GM12878 (cell line): ENCODE results near the gene MAPKBP1. TPM values are rescaled to one million over a fixed set of nuclear protein-coding genes. Genes with fewer than 3 reads are reported as not detected.
A peak's percentile ranks its signal among the peaks of the same experiment; 100 is the strongest.

Source experiments
- ATAC-seq: fragments of 200-7000 bp; cut with Tn5 transposase; 3 replicates; pipeline ENCODE4 v1.9.1; 2020; ENCODE audit warnings: mild to moderate bottlenecking, moderate library complexity
- BruUV-seq: library from RNA; stranded (reverse); fragments of 400-500 nt; replicated peaks from 2 replicates; lab custom pipeline; 2021; lab: Mats Ljungman, UMichigan
- CTCF ChIA-PET: fragments of 300-600 bp; sonication (Branson Sonifier 250); formaldehyde crosslinking; extraction: SDS; loops from one replicate; lab custom pipeline; 2021; ENCODE audit warnings: inconsistent platforms; lab: Yijun Ruan, JAX
- POLR2A ChIA-PET: fragments of 350-600 bp; formaldehyde crosslinking; extraction: SDS; loops from one replicate; lab custom pipeline; 2021; ENCODE audit warnings: inconsistent platforms; lab: Charles Lee
- RAD21 ChIA-PET: fragments of 300-600 bp; sonication (Branson Sonifier 250); formaldehyde crosslinking; loops from one replicate; lab custom pipeline; 2023; ENCODE audit warnings: antibody characterized with exemption; ENCODE audit not compliant: unreplicated experiment; lab: Charles Lee
- SMC1A ChIA-PET: fragments of 300-600 bp; sonication (Branson Sonifier 250); formaldehyde crosslinking; loops from one replicate; lab custom pipeline; 2023; ENCODE audit not compliant: unreplicated experiment, uncharacterized antibody; lab: Charles Lee
- DNase-seq: peaks from one replicate; pipeline ENCODE4 v3.0.0-alpha.2; 2011; ENCODE audit warnings: low read depth, low spot score
- FAIRE-seq: peaks from 3 replicates; lab custom pipeline; 2011; peaks lifted over from hg19 to GRCh38; lab: Jason Lieb, UNC
- H2AFZ ChIP-seq: 2 replicates; pipeline ENCODE4 v1.6.0; 2011; ENCODE audit warnings: low read depth, low read length, control low read depth; ENCODE audit not compliant: control insufficient read depth
- H3K27ac ChIP-seq: 2 replicates; pipeline ENCODE4 v1.5.1; 2011; ENCODE audit warnings: control low read depth; ENCODE audit not compliant: control insufficient read depth, insufficient read depth
- H3K27me3 ChIP-seq, 2 experiments: replicated peaks in 1 of 2; 2 replicates each; pipeline versions ENCODE4 v1.6.0 to v1.6.1; 2011; ENCODE audit warnings: low read length in 1 of 2; ENCODE audit not compliant: control insufficient read depth in 2 of 2, insufficient read depth in 2 of 2
- H3K36me3 ChIP-seq, 2 experiments: 2 replicates each; pipeline ENCODE4 v1.5.1; 2011; ENCODE audit warnings: low read length in 1 of 2; ENCODE audit not compliant: control insufficient read depth in 2 of 2, insufficient read depth in 2 of 2
- H3K4me1 ChIP-seq: 2 replicates; pipeline ENCODE4 v1.6.1; 2011; ENCODE audit warnings: mild to moderate bottlenecking, low read length, moderate library complexity, mixed read lengths; ENCODE audit not compliant: control insufficient read depth, insufficient read depth
- H3K4me2 ChIP-seq: 2 replicates; pipeline ENCODE4 v1.6.0; 2011; ENCODE audit warnings: control low read depth; ENCODE audit not compliant: control insufficient read depth, insufficient read depth
- H3K4me3 ChIP-seq: fragments of 200-600 bp; sonication (generic); 2 replicates; pipeline ENCODE4 v1.5.1; 2016
- H3K79me2 ChIP-seq: 2 replicates; pipeline ENCODE4 v1.6.0; 2011; ENCODE audit warnings: low read length; ENCODE audit not compliant: control insufficient read depth, insufficient read depth
- H3K9ac ChIP-seq: 2 replicates; pipeline ENCODE4 v1.8.0; 2011; ENCODE audit warnings: low read length, control low read depth, mixed read lengths; ENCODE audit not compliant: control insufficient read depth, insufficient read depth
- H3K9me3 ChIP-seq: replicated peaks from 3 replicates; pipeline ENCODE4 v1.5.1; 2011; ENCODE audit warnings: mild to moderate bottlenecking, low read length; ENCODE audit not compliant: control insufficient read depth, insufficient read depth
- H4K20me1 ChIP-seq: 2 replicates; pipeline ENCODE4 v1.6.0; 2011; ENCODE audit not compliant: control insufficient read depth, insufficient read depth
- BCL11A ChIP-seq: IDR thresholded peaks from 2 replicates; pipeline ENCODE4 v1.6.1; 2011; ENCODE audit warnings: low read depth, low read length
- BHLHE40 ChIP-seq, 2 experiments: fragments of 450-650 bp in 1 of 2; IDR thresholded peaks; 2 replicates each; pipeline ENCODE4 v1.6.1; 2011 to 2017; ENCODE audit warnings: low read depth in 2 of 2, borderline replicate concordance in 1 of 2, improper control_type of control experiment in 1 of 2, low read length in 1 of 2, mild to moderate bottlenecking in 1 of 2
- CHD2 ChIP-seq: IDR thresholded peaks from 2 replicates; pipeline ENCODE4 v1.6.1; 2011; ENCODE audit warnings: low read depth, low read length, improper control_type of control experiment, borderline replicate concordance
- GABPA ChIP-seq: IDR thresholded peaks from 2 replicates; pipeline ENCODE4 v1.6.1; 2014; ENCODE audit warnings: antibody characterized with exemption, low read depth, mild to moderate bottlenecking, inconsistent platforms
- GATAD2B ChIP-seq: fragments of 450-650 bp; conservative IDR thresholded peaks from 2 replicates; pipeline ENCODE4 v1.6.1; 2017; ENCODE audit warnings: low read depth, mild to moderate bottlenecking, moderate library complexity
- MTA3 ChIP-seq: IDR thresholded peaks from 2 replicates; pipeline ENCODE4 v1.6.1; 2012; ENCODE audit warnings: low read length, inconsistent platforms, borderline replicate concordance
- RAD51 ChIP-seq: fragments of 450-650 bp; IDR thresholded peaks from 2 replicates; pipeline ENCODE4 v1.6.1; 2016; ENCODE audit warnings: moderate library complexity, mild to moderate bottlenecking, inconsistent platforms
- TBL1XR1 ChIP-seq: IDR thresholded peaks from 2 replicates; pipeline ENCODE4 v1.6.1; 2012; ENCODE audit warnings: low read depth, low read length, improper control_type of control experiment
- ZNF207 ChIP-seq: fragments of 450-650 bp; IDR thresholded peaks from 2 replicates; pipeline ENCODE4 v1.6.1; 2014; ENCODE audit warnings: antibody characterized with exemption, mild to moderate bottlenecking, borderline replicate concordance
- ZNF622 ChIP-seq: fragments of 450-650 bp; IDR thresholded peaks from 2 replicates; pipeline ENCODE4 v1.6.1; 2017; ENCODE audit warnings: mild to moderate bottlenecking, inconsistent platforms
- WGBS: methylation state at CpG from one replicate; pipeline ENCODE4 v1.1.6; 2016; ENCODE audit warnings: low lambda C conversion rate; ENCODE audit not compliant: insufficient replicate concordance, insufficient coverage; ENCODE audit errors: missing lambda C conversion rate; 5-methylcytosine and 5-hydroxymethylcytosine counted together
- in situ Hi-C: fragments of 300-500 bp; cut with MboI; formaldehyde crosslinking; loops from 9 replicates; pipeline ENCODE4 v1.14.3; 2018; ENCODE audit warnings: mixed read lengths
- intact Hi-C: fragments of 100-400 bp; cut with micrococcal nuclease; formaldehyde crosslinking; loops from one replicate; pipeline ENCODE4 v1.14.2; 2022; ENCODE audit not compliant: unreplicated experiment
- polyA plus RNA-seq, 11 experiments: library from polyadenylated mRNA; depleted of rRNA in 4 of 11; unstranded in 6 of 11; stranded (reverse) in 5 of 11; fragments of >200 nt; fragmentation: Nextera tagmentation in 4 of 11; fragmentation: Illumina TruSeq in 1 of 11; extraction: Ambion mirVana in 4 of 11; extraction: Trizol in 1 of 11; gene quantifications; 1 replicate in 1 of 11; 2 replicates in 10 of 11; pipeline versions ENCODE4 v1.2.1 to v1.2.3, GENCODE V29; 2011 to 2016; ENCODE audit warnings: inconsistent platforms in 2 of 11, missing spikeins in 2 of 11, low read depth in 1 of 11
- total RNA-seq, 4 experiments: library from RNA; depleted of rRNA in 3 of 4; stranded (reverse); fragments of >200 nt in 3 of 4; fragmentation: Illumina TruSeq in 1 of 4; extraction: Trizol in 1 of 4; gene quantifications; 2 replicates each; pipeline versions ENCODE4 v1.2.1 to v1.2.3, GENCODE V29; 2013 to 2021
- TF ChIP-seq, protein P1 (sequence below): fragments of 450-650 bp; IDR thresholded peaks from 2 replicates; pipeline ENCODE4 v1.6.1; 2014; ENCODE audit warnings: mild to moderate bottlenecking
- TF ChIP-seq, protein P2 (sequence below): IDR thresholded peaks from 2 replicates; pipeline ENCODE4 v1.6.1; 2011; ENCODE audit warnings: low read depth, low read length, improper control_type of control experiment, borderline replicate concordance

The MAPKBP1 gene
- total and polyA plus RNA-seq, 10 of the 15 experiments (the other 5 are each of a cell fraction or from before 2014, with no cell fraction given), result 0.44 to 19.0 (median 7.3) TPM

DNA sequence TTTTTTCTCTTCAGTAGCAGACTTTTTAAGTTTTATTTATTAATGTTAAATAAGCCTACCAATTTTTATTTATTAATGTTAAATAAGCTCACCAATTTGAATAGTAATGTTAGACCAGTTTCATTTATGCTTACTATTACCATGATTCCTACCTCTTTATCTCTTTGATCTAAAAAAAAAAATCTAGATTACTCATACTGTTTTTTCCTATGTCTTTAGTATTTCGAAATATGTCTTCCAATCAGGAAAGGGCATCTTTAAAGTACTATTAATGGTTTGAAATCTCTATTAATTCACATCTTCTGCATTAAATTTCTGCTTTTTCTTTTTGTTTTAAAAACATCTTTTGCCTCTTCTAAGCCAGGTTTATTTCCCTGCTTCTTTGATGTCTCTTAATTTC is 27.5 kb upstream of the MAPKBP1 start:
- ATAC-seq (no peak), FAIRE-seq (peak; percentile 61), DNase-seq (no peak)
- no peaks in the 10 kb centered on the region for H3K79me2 ChIP-seq
- WGBS, result 53% methylated on average over 1 of the region's 1 CpG
- no peaks in the 10 kb centered on the region for H3K9me3 ChIP-seq
- no peak overlapping the region for H3K4me3 ChIP-seq
- BruUV-seq, result no TSS peak
- ChIA-PET CTCF (interaction anchor here (0.6 to 1.5 kb wide), 5 partner anchors 10 to 281 kb away, joined by 3 to 4 read pairs (median 3); partner anchors contain the start of gene MAPKBP1), SMC1A (interaction anchor here (0.8 to 1.3 kb wide), 5 partner anchors 12 to 281 kb away, joined by 3 to 4 read pairs (median 3); no protein-coding TSS in a partner anchor), RAD21 (interaction anchor here (1.1 kb wide), 1 partner anchor 23 kb away, joined by 4 read pairs; no protein-coding TSS in a partner anchor), POLR2A (interaction anchor here (0.7 kb wide), 1 partner anchor 8 kb away, joined by 6 read pairs; no protein-coding TSS in a partner anchor)
- intact Hi-C loops (no loop called here), in situ Hi-C loops (no loop called here)
- no peaks in the 10 kb centered on the region for H3K4me1 ChIP-seq
- H3K36me3 ChIP-seq, result peaks cover 3 to 22% of the 10 kb centered on the region in 2 experiments
- no peak overlapping the region for H3K9ac ChIP-seq
- H4K20me1 ChIP-seq, result no peaks in the 10 kb centered on the region
- no peak overlapping the region for H2AFZ ChIP-seq
- no peaks in the 10 kb centered on the region for H3K27me3 ChIP-seq
- H3K4me2 ChIP-seq, result no peak overlapping the region
- TF ChIP-seq BCL11A (no peak), GATAD2B (no peak), CHD2 (no peak), TBL1XR1 (no peak), MTA3 (no peak), BHLHE40 (IDR thresholded peaks at IDR 0.05; ENCODE audit: borderline replicate concordance in 1 of 2, low read depth in 2 of 2, low read length in 1 of 2) (no peak), GABPA (no peak), ZNF622 (no peak), ZNF207 (no peak), RAD51 (no peak)
- TF ChIP-seq, protein P1, sequence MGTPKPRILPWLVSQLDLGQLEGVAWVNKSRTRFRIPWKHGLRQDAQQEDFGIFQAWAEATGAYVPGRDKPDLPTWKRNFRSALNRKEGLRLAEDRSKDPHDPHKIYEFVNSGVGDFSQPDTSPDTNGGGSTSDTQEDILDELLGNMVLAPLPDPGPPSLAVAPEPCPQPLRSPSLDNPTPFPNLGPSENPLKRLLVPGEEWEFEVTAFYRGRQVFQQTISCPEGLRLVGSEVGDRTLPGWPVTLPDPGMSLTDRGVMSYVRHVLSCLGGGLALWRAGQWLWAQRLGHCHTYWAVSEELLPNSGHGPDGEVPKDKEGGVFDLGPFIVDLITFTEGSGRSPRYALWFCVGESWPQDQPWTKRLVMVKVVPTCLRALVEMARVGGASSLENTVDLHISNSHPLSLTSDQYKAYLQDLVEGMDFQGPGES, result no peak
- TF ChIP-seq, protein P2, sequence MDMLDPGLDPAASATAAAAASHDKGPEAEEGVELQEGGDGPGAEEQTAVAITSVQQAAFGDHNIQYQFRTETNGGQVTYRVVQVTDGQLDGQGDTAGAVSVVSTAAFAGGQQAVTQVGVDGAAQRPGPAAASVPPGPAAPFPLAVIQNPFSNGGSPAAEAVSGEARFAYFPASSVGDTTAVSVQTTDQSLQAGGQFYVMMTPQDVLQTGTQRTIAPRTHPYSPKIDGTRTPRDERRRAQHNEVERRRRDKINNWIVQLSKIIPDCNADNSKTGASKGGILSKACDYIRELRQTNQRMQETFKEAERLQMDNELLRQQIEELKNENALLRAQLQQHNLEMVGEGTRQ, result no peak
- no peak overlapping the region for H3K27ac ChIP-seq
